CD14-positive monocyte (primary cell): ENCODE measurements around the gene FBXO28. TPM values are rescaled to one million over a fixed set of nuclear protein-coding genes. Genes with fewer than 3 reads are reported as not detected.
"Not testable (repeated sequence)": the region's sequence is repeated elsewhere in the genome, so short reads cannot be mapped to it uniquely, and the experiment has no call there.

Experiments
- DNase-seq, 3 donors: peaks; one replicate each; pipeline ENCODE4 v3.0.0-alpha.2; 2011 to 2022
- H2AFZ ChIP-seq: 2 replicates; pipeline ENCODE4 v1.6.0; 2012; ENCODE audit warnings: mild to moderate bottlenecking, low read depth, low read length, inconsistent platforms; ENCODE audit not compliant: insufficient read depth, poor library complexity, severe bottlenecking
- H3K27ac ChIP-seq, 2 donors: 1 replicate in 1 of 2; 2 replicates in 1 of 2; pipeline ENCODE4 v1.5.1; 2012 to 2013; ENCODE audit warnings: low read length in 2 of 2, control low read depth in 1 of 2, inconsistent platforms in 1 of 2, low read depth in 1 of 2, mild to moderate bottlenecking in 1 of 2
- H3K27me3 ChIP-seq, 2 donors: one replicate each; pipeline versions ENCODE4 v1.6.0 to v1.6.1; 2011 to 2013; ENCODE audit warnings: low read length in 2 of 2; ENCODE audit not compliant: control insufficient read depth in 2 of 2, insufficient read depth in 2 of 2
- H3K36me3 ChIP-seq, 2 donors: replicated peaks in 1 of 2; 1 replicate in 1 of 2; 2 replicates in 1 of 2; pipeline versions ENCODE4 v1.5.1 to v1.6.1; 2012 to 2013; ENCODE audit warnings: low read length in 2 of 2, control low read depth in 1 of 2, inconsistent platforms in 1 of 2, mild to moderate bottlenecking in 1 of 2; ENCODE audit not compliant: insufficient read depth in 2 of 2, control insufficient read depth in 1 of 2
- H3K4me1 ChIP-seq, 2 donors: 1 replicate in 1 of 2; 2 replicates in 1 of 2; pipeline versions ENCODE4 v1.5.1 to v1.6.1; 2012 to 2013; ENCODE audit warnings: low read length in 2 of 2, control low read depth in 1 of 2, inconsistent platforms in 1 of 2, mild to moderate bottlenecking in 1 of 2, moderate library complexity in 1 of 2; ENCODE audit not compliant: insufficient read depth in 2 of 2, control insufficient read depth in 1 of 2
- H3K4me2 ChIP-seq: replicated peaks from 2 replicates; pipeline ENCODE3; 2012; ENCODE audit warnings: low read length, moderate library complexity, mild to moderate bottlenecking; ENCODE audit not compliant: poor library complexity, severe bottlenecking; ENCODE audit errors: extremely low read depth
- H3K4me3 ChIP-seq, 3 experiments: fragments of 200-600 bp in 1 of 3; sonication (generic) in 1 of 3; replicated peaks in 1 of 3; 1 replicate in 2 of 3; 2 replicates in 1 of 3; pipeline ENCODE4 v1.5.1; 2011 to 2013; ENCODE audit warnings: low read length in 3 of 3, mild to moderate bottlenecking in 3 of 3, control low read depth in 2 of 3, low read depth in 2 of 3, inconsistent platforms in 1 of 3, moderate library complexity in 1 of 3
- H3K79me2 ChIP-seq: 2 replicates; pipeline ENCODE4 v1.6.0; 2012; ENCODE audit warnings: mild to moderate bottlenecking, control low read depth, inconsistent platforms, low read length, moderate library complexity; ENCODE audit not compliant: insufficient read depth
- H3K9ac ChIP-seq: 2 replicates; pipeline ENCODE4 v1.6.0; 2017; ENCODE audit warnings: low read length, mild to moderate bottlenecking; ENCODE audit not compliant: insufficient read depth, poor library complexity, severe bottlenecking
- H3K9me3 ChIP-seq, 2 donors: replicated peaks in 1 of 2; 1 replicate in 1 of 2; 2 replicates in 1 of 2; pipeline versions ENCODE4 v1.5.1 to v1.6.1; 2012 to 2013; ENCODE audit warnings: low read length in 2 of 2, control low read depth in 1 of 2; ENCODE audit not compliant: control insufficient read depth in 1 of 2, insufficient read depth in 1 of 2
- H4K20me1 ChIP-seq: 2 replicates; pipeline ENCODE4 v1.6.0; 2012; ENCODE audit warnings: mild to moderate bottlenecking, low read length, control low read depth, moderate library complexity; ENCODE audit not compliant: insufficient read depth
- H3K27ac Mint-ChIP-seq, 7 donors: one replicate each; pipeline ENCODE4 v1.8.0; 2020; ENCODE audit warnings: mild to moderate bottlenecking in 7 of 7, mixed read lengths in 7 of 7, moderate library complexity in 6 of 7, inconsistent platforms in 2 of 7
- H3K27me3 Mint-ChIP-seq, 3 donors: one replicate each; pipeline ENCODE4 v1.8.0; 2021 to 2022; ENCODE audit warnings: low read depth in 3 of 3, mild to moderate bottlenecking in 3 of 3, mixed read lengths in 3 of 3, moderate library complexity in 3 of 3, inconsistent platforms in 1 of 3
- H3K36me3 Mint-ChIP-seq, 2 donors: one replicate each; pipeline ENCODE4 v1.8.0; 2020; ENCODE audit warnings: mixed read lengths in 2 of 2, inconsistent platforms in 1 of 2, mild to moderate bottlenecking in 1 of 2
- H3K4me1 Mint-ChIP-seq: one replicate; pipeline ENCODE4 v1.8.0; 2020; ENCODE audit warnings: mild to moderate bottlenecking, mixed read lengths
- H3K4me3 Mint-ChIP-seq, 2 donors: one replicate each; pipeline ENCODE4 v1.8.0; 2020; ENCODE audit warnings: mild to moderate bottlenecking in 2 of 2, mixed read lengths in 2 of 2, moderate library complexity in 1 of 2
- H3K9me3 Mint-ChIP-seq, 7 donors: one replicate each; pipeline ENCODE4 v1.8.0; 2020 to 2022; ENCODE audit warnings: mixed read lengths in 7 of 7, mild to moderate bottlenecking in 6 of 7, moderate library complexity in 6 of 7, inconsistent platforms in 2 of 7
- CTCF ChIP-seq: fragments of 200-600 bp; IDR thresholded peaks from one replicate; pipeline ENCODE4 v1.8.0; 2022; ENCODE audit warnings: antibody characterized with exemption, mild to moderate bottlenecking
- WGBS: methylation state at CpG from one replicate; pipeline ENCODE4 v1.1.5; 2013; ENCODE audit warnings: missing lambda C conversion rate; ENCODE audit not compliant: insufficient coverage; 5-methylcytosine and 5-hydroxymethylcytosine counted together
- intact Hi-C, 2 donors: fragments of 100-400 bp; cut with micrococcal nuclease; formaldehyde crosslinking; loops; one replicate each; pipeline versions ENCODE4 v1.15.0 to v1.15.1; 2023
- polyA plus RNA-seq, 3 donors: library from polyadenylated mRNA; depleted of rRNA in 1 of 3; unstranded in 2 of 3; stranded (reverse) in 1 of 3; fragments of 300-500 nt in 2 of 3; fragments of >200 nt in 1 of 3; fragmentation: Illumina TruSeq in 2 of 3; gene quantifications; 1 replicate in 2 of 3; 2 replicates in 1 of 3; pipeline ENCODE4 v1.2.3, GENCODE V29; 2012 to 2021

FBXO28 gene
- polyA plus RNA-seq, 3 donors: 12.9 to 15.8 (median 13.0) TPM

GRCh38 chr1:224076407-224076806 is 37.5 kb upstream of the FBXO28 start:
- H3K36me3 ChIP-seq: no peaks in the 10 kb centered on the region
- Mint-ChIP-seq H3K27ac (no peak overlapping the region), H3K9me3 (peaks cover 0 to 9% (median 2%) of the 10 kb centered on the region in 7 donors), H3K4me1 (no peaks in the 10 kb centered on the region), H3K27me3 (peaks cover 9 to 13% (median 12%) of the 10 kb centered on the region in 3 donors), H3K4me3 (no peak overlapping the region), H3K36me3 (no peaks in the 10 kb centered on the region)
- no peaks in the 10 kb centered on the region for H3K27me3 ChIP-seq
- H3K4me2 ChIP-seq: no peak overlapping the region
- intact Hi-C loops: no loop called here
- no peaks in the 10 kb centered on the region for H4K20me1 ChIP-seq
- no peaks in the 10 kb centered on the region for H3K79me2 ChIP-seq
- H3K4me1 ChIP-seq: no peaks in the 10 kb centered on the region
- no peak overlapping the region for H3K4me3 ChIP-seq
- H3K9ac ChIP-seq: no peak overlapping the region
- no peak for DNase-seq
- no peak for TF ChIP-seq CTCF
- WGBS: no CpG with 5 or more reads among the region's 3 CpGs
- no peak overlapping the region for H3K27ac ChIP-seq
- H3K9me3 ChIP-seq: no peaks in the 10 kb centered on the region
- no peak overlapping the region for H2AFZ ChIP-seq

GRCh38 chr1:224079644-224080043 is 34.3 kb upstream of the FBXO28 start:
- H3K79me2 ChIP-seq, DNase-seq, H3K9ac ChIP-seq, H3K4me1 ChIP-seq, H3K27me3 ChIP-seq, H3K9me3 Mint-ChIP-seq, H3K4me3 ChIP-seq, H3K4me1 Mint-ChIP-seq, H2AFZ ChIP-seq, H3K4me2 ChIP-seq, H3K27ac ChIP-seq, intact Hi-C loops, H3K36me3 Mint-ChIP-seq, H3K4me3 Mint-ChIP-seq, H4K20me1 ChIP-seq, H3K9me3 ChIP-seq, H3K36me3 ChIP-seq, H3K27ac Mint-ChIP-seq: not testable (repeated sequence)
- 93% methylated on average over 6 of the region's 9 CpGs for WGBS
- peaks cover 4 to 19% (median 11%) of the 10 kb centered on the region in 3 donors for H3K27me3 Mint-ChIP-seq
